ENCODE data around the gene PPP1R1B.

GRCh38 chr17:39597372-39598046 lies 29.2 kb upstream of the PPP1R1B start:
- TF ChIP-seq CTCF (optimal IDR thresholded peaks at IDR 0.05 in 1 of 3, IDR thresholded peaks at IDR 0.05 in 1 of 3, conservative IDR thresholded peaks at IDR 0.05 in 1 of 3; ENCODE audit: extremely low read depth in 1 of 3, insufficient read depth in 2 of 3, low read length in 3 of 3), result no peak
- TF ChIP-seq EZH2 (IDR thresholded peaks at IDR 0.05; ENCODE audit: low read length), result no peak
